Naive thymus-derived CD4-positive, alpha-beta T cell (primary cell): Measurements from ENCODE around the gene HLA-DRA. TPM values are rescaled to one million over a fixed set of nuclear protein-coding genes. Genes with fewer than 3 reads are reported as not detected.

Source experiments
- ATAC-seq: fragments of 150-1000 bp; cut with Tn5 transposase; 2 replicates; pipeline ENCODE4 v1.10.0; 2021; ENCODE audit warnings: mild to moderate bottlenecking, moderate library complexity
- CTCF ChIA-PET: fragments of 350-600 bp; sonication (Branson Sonifier 250); formaldehyde crosslinking; loops from one replicate; lab custom pipeline; 2021; ENCODE audit warnings: antibody characterized with exemption; lab: Charles Lee
- POLR2A ChIA-PET: fragments of 350-600 bp; sonication (Branson Sonifier 250); formaldehyde crosslinking; loops from one replicate; lab custom pipeline; 2021; ENCODE audit warnings: antibody characterized with exemption, inconsistent platforms; lab: Charles Lee
- DNase-seq, 9 donors: peaks; one replicate each; pipeline versions ENCODE4 v3.0.0 to v3.0.0-alpha.2; 2020 to 2022; ENCODE audit warnings: mixed read lengths in 1 of 9
- H3K27ac ChIP-seq: one replicate; pipeline ENCODE4 v1.7.0; 2013; ENCODE audit warnings: mild to moderate bottlenecking, low read depth, low read length, moderate library complexity
- H3K27me3 ChIP-seq, 2 donors: one replicate each; pipeline ENCODE4 v1.7.0; 2013; ENCODE audit warnings: low read length in 2 of 2, mild to moderate bottlenecking in 2 of 2, moderate library complexity in 2 of 2; ENCODE audit not compliant: control insufficient read depth in 2 of 2, insufficient read depth in 2 of 2
- H3K36me3 ChIP-seq, 3 experiments: 1 replicate in 2 of 3; 2 replicates in 1 of 3; pipeline ENCODE4 v1.7.0; 2013; ENCODE audit warnings: low read length in 3 of 3, mild to moderate bottlenecking in 3 of 3, moderate library complexity in 1 of 3; ENCODE audit not compliant: insufficient read depth in 3 of 3, control insufficient read depth in 2 of 3
- H3K4me1 ChIP-seq, 2 donors: one replicate each; pipeline ENCODE4 v1.7.0; 2013; ENCODE audit warnings: low read length in 2 of 2, mild to moderate bottlenecking in 2 of 2, moderate library complexity in 1 of 2; ENCODE audit not compliant: control insufficient read depth in 2 of 2, insufficient read depth in 2 of 2
- H3K4me3 ChIP-seq: 2 replicates; pipeline ENCODE4 v1.7.0; 2013; ENCODE audit warnings: mild to moderate bottlenecking, low read length
- H3K9me3 ChIP-seq, 3 experiments: 1 replicate in 2 of 3; 2 replicates in 1 of 3; pipeline ENCODE4 v1.7.0; 2013; ENCODE audit warnings: low read length in 3 of 3; ENCODE audit not compliant: control insufficient read depth in 2 of 3
- H3K27ac Mint-ChIP-seq, 9 donors: one replicate each; pipeline ENCODE4 v1.8.0; 2020 to 2022; ENCODE audit warnings: mixed read lengths in 9 of 9, mild to moderate bottlenecking in 8 of 9, moderate library complexity in 5 of 9, inconsistent platforms in 2 of 9
- H3K27me3 Mint-ChIP-seq, 5 donors: one replicate each; pipeline ENCODE4 v1.8.0; 2021 to 2022; ENCODE audit warnings: mixed read lengths in 5 of 5, mild to moderate bottlenecking in 1 of 5
- H3K36me3 Mint-ChIP-seq, 5 donors: one replicate each; pipeline ENCODE4 v1.8.0; 2020 to 2022; ENCODE audit warnings: mixed read lengths in 5 of 5, mild to moderate bottlenecking in 3 of 5, inconsistent platforms in 1 of 5
- H3K4me1 Mint-ChIP-seq, 7 donors: one replicate each; pipeline ENCODE4 v1.8.0; 2020 to 2022; ENCODE audit warnings: mixed read lengths in 7 of 7, mild to moderate bottlenecking in 3 of 7, inconsistent platforms in 1 of 7
- H3K4me3 Mint-ChIP-seq, 10 donors: one replicate each; pipeline ENCODE4 v1.8.0; 2020 to 2022; ENCODE audit warnings: mild to moderate bottlenecking in 10 of 10, mixed read lengths in 10 of 10, moderate library complexity in 6 of 10, inconsistent platforms in 2 of 10
- H3K9me3 Mint-ChIP-seq, 11 donors: one replicate each; pipeline ENCODE4 v1.8.0; 2020 to 2022; ENCODE audit warnings: mixed read lengths in 11 of 11, mild to moderate bottlenecking in 4 of 11, inconsistent platforms in 1 of 11, moderate library complexity in 1 of 11
- intact Hi-C, 2 donors: fragments of 100-400 bp; cut with micrococcal nuclease; formaldehyde crosslinking; loops; one replicate each; pipeline ENCODE4 v1.15.1; 2023
- polyA plus RNA-seq, 2 donors: library from polyadenylated mRNA; unstranded; fragments of 300-500 nt; fragmentation: Illumina TruSeq; gene quantifications; one replicate each; pipeline ENCODE4 v1.2.3, GENCODE V29; 2021
- total RNA-seq, 6 experiments: library from RNA in 5 of 6; stranded (reverse) in 5 of 6; gene quantifications; 1 replicate in 5 of 6; 2 replicates in 1 of 6; pipeline ENCODE4 v1.2.3 and lab custom pipeline; 2021 to 2026

HLA-DRA gene
- total and polyA plus RNA-seq, 7 experiments from 2014 or later = 7.8 to 679 (median 36.0) TPM

DNA sequence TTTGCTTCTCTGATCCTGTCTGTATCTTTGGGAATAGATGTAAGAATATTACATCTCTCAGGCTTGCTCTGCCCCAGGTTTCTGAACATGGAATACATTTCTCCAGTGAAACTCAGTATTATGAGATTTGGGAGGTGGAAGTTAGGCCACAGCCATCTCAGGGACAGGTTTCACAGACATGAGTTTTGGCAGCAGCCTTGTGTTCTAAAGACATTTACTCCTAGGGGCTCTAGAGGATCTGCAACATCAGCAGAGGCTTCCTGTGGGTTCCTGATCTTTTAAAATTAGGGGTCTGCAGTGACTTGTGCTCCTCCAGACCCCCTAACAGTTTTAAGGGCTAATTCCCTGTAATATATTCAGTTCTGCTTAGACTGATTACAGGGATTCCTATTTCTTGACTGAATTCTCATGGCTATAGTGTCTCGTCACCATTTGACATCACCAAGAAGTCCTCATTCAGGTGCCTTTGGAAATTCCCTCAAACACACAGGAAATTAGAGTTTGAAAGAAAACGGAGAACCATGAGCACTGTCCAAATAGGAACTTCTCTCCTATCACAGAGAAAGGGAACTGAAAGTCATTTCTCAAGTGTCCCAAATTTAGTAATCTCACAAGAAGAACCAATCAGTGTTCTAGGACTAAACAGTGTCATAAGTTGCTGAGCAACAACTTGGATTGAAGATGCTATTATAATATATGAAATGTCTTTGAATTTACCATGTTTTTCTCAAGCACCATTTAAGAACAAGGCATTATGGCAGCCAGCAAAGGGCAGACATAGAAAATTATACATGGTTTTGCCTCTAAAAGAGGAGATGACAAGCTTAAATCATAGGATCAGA is 2.5 kb upstream of the HLA-DRA start:
- H3K4me3 ChIP-seq = no peak overlapping the region
- no peak overlapping the region for H3K4me3 Mint-ChIP-seq
- H3K27ac Mint-ChIP-seq = no peak overlapping the region
- no peaks in the 10 kb centered on the region for H3K27me3 ChIP-seq
- peaks cover 9 to 41% (median 21%) of the 10 kb centered on the region in 5 donors for H3K27me3 Mint-ChIP-seq
- H3K27ac ChIP-seq = no peak overlapping the region
- H3K36me3 ChIP-seq = no peaks in the 10 kb centered on the region
- ChIA-PET CTCF (interaction anchor here (0.7 kb wide), 1 partner anchor 362 kb away, joined by 3 read pairs; no protein-coding TSS in a partner anchor), POLR2A (no interaction called here)
- H3K4me1 ChIP-seq = peaks cover 0 to 4% of the 10 kb centered on the region in 2 donors
- intact Hi-C loops = no loop called here
- peaks cover 0 to 3% (median 0%) of the 10 kb centered on the region in 5 donors for H3K36me3 Mint-ChIP-seq
- no peaks in the 10 kb centered on the region for H3K9me3 ChIP-seq
- peaks cover 6 to 22% (median 7%) of the 10 kb centered on the region in 7 donors for H3K4me1 Mint-ChIP-seq
- H3K9me3 Mint-ChIP-seq = peaks cover 0 to 2% (median 0%) of the 10 kb centered on the region in 11 donors
- peak; percentile 84 for ATAC-seq
- no peak for DNase-seq

- H3K4me1 Mint-ChIP-seq = peaks cover 6 to 23% (median 7%) of the 10 kb centered on the region in 7 donors
- peaks cover 0 to 5% (median 0%) of the 10 kb centered on the region in 5 donors for H3K36me3 Mint-ChIP-seq
- H3K4me3 Mint-ChIP-seq = peak overlapping the region in 2 of 10 donors; percentile 29 to 83
- Histone ChIP-seq H3K9me3 (no peaks in the 10 kb centered on the region), H3K4me3 (no peak overlapping the region), H3K27me3 (no peaks in the 10 kb centered on the region), H3K36me3 (no peaks in the 10 kb centered on the region), H3K4me1 (peaks cover 0 to 4% of the 10 kb centered on the region in 2 donors), H3K27ac (no peak overlapping the region)
- no peak for DNase-seq
- H3K27ac Mint-ChIP-seq = peak overlapping the region in 1 of 9 donors; percentile 84
- intact Hi-C loops = no loop called here
- H3K27me3 Mint-ChIP-seq = peaks cover 17 to 28% (median 24%) of the 10 kb centered on the region in 5 donors
- CTCF ChIA-PET = interaction anchor here (0.6 to 0.8 kb wide), 2 partner anchors 22 to 191 kb away, joined by 3 read pairs; no protein-coding TSS in a partner anchor
- no peak for ATAC-seq
- H3K9me3 Mint-ChIP-seq = peaks cover 0 to 3% (median 0%) of the 10 kb centered on the region in 11 donors
- POLR2A ChIA-PET = no interaction called here
Observed at GRCh38 chr6:32439139-32439538, 548 bp upstream of the HLA-DRA start.

DNA sequence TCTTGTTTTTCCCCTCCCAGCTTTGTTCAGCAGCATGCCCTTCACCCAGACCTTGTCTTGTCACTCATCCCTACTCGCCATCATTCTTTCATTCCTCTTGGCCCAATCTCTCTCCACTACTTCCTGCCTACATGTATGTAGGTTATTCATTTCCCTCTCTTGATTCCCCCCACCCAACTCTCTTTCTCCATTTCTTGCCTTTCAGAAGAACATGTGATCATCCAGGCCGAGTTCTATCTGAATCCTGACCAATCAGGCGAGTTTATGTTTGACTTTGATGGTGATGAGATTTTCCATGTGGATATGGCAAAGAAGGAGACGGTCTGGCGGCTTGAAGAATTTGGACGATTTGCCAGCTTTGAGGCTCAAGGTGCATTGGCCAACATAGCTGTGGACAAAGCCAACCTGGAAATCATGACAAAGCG is 2.6 kb downstream of the HLA-DRA start:
- Mint-ChIP-seq H3K4me1 (peaks cover 6 to 20% (median 7%) of the 10 kb centered on the region in 7 donors), H3K27ac (no peak overlapping the region), H3K36me3 (peaks cover 0 to 5% (median 0%) of the 10 kb centered on the region in 5 donors), H3K27me3 (peaks cover 17 to 42% (median 22%) of the 10 kb centered on the region in 5 donors), H3K9me3 (peaks cover 0 to 3% (median 0%) of the 10 kb centered on the region in 11 donors), H3K4me3 (no peak overlapping the region)
- DNase-seq (no peak), ATAC-seq (no peak)
- no peaks in the 10 kb centered on the region for H3K27me3 ChIP-seq
- H3K36me3 ChIP-seq = no peaks in the 10 kb centered on the region
- ChIA-PET POLR2A (interaction anchor here (0.6 kb wide), 1 partner anchor 135 kb away, joined by 7 read pairs; no protein-coding TSS in a partner anchor), CTCF (interaction anchor here (0.5 kb wide), 1 partner anchor 11 kb away, joined by 3 read pairs; no protein-coding TSS in a partner anchor)
- no peaks in the 10 kb centered on the region for H3K9me3 ChIP-seq
- H3K4me1 ChIP-seq = peaks cover 0 to 4% of the 10 kb centered on the region in 2 donors
- intact Hi-C loops = no loop called here
- H3K27ac ChIP-seq = no peak overlapping the region
- no peak overlapping the region for H3K4me3 ChIP-seq

GRCh38 chr6:32442977-32443552 is 3.4 kb downstream of the HLA-DRA start:
- H3K27ac ChIP-seq = no peak overlapping the region
- H3K4me3 ChIP-seq = no peak overlapping the region

DNA sequence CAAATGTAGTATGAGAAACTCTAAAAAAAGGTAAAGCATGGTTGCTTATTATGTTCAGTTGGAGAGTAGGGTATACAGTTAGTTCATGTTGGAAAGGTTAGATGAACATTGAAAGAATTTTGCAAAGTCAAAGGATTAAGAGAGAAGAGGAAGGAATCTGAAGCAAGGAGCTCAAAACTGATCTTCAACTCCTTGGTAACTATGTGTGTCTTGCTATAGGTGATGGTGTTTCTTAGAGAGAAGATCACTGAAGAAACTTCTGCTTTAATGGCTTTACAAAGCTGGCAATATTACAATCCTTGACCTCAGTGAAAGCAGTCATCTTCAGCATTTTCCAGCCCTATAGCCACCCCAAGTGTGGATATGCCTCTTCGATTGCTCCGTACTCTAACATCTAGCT is 4.7 kb downstream of the HLA-DRA start:
- intact Hi-C loops = no loop called here
- H3K4me1 ChIP-seq = peaks cover 0 to 4% of the 10 kb centered on the region in 2 donors
- Mint-ChIP-seq H3K4me3 (no peak overlapping the region), H3K4me1 (peaks cover 5 to 14% (median 6%) of the 10 kb centered on the region in 7 donors), H3K36me3 (peaks cover 0 to 3% (median 0%) of the 10 kb centered on the region in 5 donors), H3K9me3 (peaks cover 0 to 5% (median 0%) of the 10 kb centered on the region in 11 donors), H3K27me3 (peaks cover 12 to 40% (median 25%) of the 10 kb centered on the region in 5 donors), H3K27ac (no peak overlapping the region)
- ChIA-PET CTCF (no interaction called here), POLR2A (no interaction called here)
- H3K36me3 ChIP-seq = no peaks in the 10 kb centered on the region
- ATAC-seq (no peak), DNase-seq (no peak)
- H3K27me3 ChIP-seq = no peaks in the 10 kb centered on the region
- no peaks in the 10 kb centered on the region for H3K9me3 ChIP-seq
- no peak overlapping the region for H3K4me3 ChIP-seq
- H3K27ac ChIP-seq = no peak overlapping the region

More at GRCh38 chr6:32442977-32443552, 3.4 kb downstream of the HLA-DRA start:
- peaks cover 0 to 4% of the 10 kb centered on the region in 2 donors for H3K4me1 ChIP-seq
- CTCF ChIA-PET = no interaction called here
- H3K36me3 ChIP-seq = no peaks in the 10 kb centered on the region
- no peaks in the 10 kb centered on the region for H3K27me3 ChIP-seq
- Mint-ChIP-seq H3K27me3 (peaks cover 17 to 45% (median 24%) of the 10 kb centered on the region in 5 donors), H3K36me3 (peaks cover 0 to 5% (median 0%) of the 10 kb centered on the region in 5 donors), H3K27ac (no peak overlapping the region), H3K4me3 (no peak overlapping the region), H3K9me3 (peaks cover 0 to 3% (median 0%) of the 10 kb centered on the region in 11 donors), H3K4me1 (peaks cover 6 to 19% (median 7%) of the 10 kb centered on the region in 7 donors)
- no peaks in the 10 kb centered on the region for H3K9me3 ChIP-seq
- ATAC-seq (no peak), DNase-seq (no peak)
- intact Hi-C loops = no loop called here
- POLR2A ChIA-PET = no interaction called here

GRCh38 chr6:32445321-32445854 is 5.7 kb downstream of the HLA-DRA start:
- peaks cover 0 to 2% (median 0%) of the 10 kb centered on the region in 5 donors for H3K36me3 Mint-ChIP-seq
- peaks cover 12 to 37% (median 25%) of the 10 kb centered on the region in 5 donors for H3K27me3 Mint-ChIP-seq
- Histone ChIP-seq H3K27me3 (no peaks in the 10 kb centered on the region), H3K4me3 (no peak overlapping the region), H3K4me1 (no peaks in the 10 kb centered on the region), H3K36me3 (no peaks in the 10 kb centered on the region), H3K27ac (no peak overlapping the region), H3K9me3 (no peaks in the 10 kb centered on the region)
- H3K27ac Mint-ChIP-seq = no peak overlapping the region
- H3K4me1 Mint-ChIP-seq = peaks cover 0 to 6% (median 0%) of the 10 kb centered on the region in 7 donors
- ATAC-seq (no peak), DNase-seq (no peak)
- peaks cover 0 to 4% (median 0%) of the 10 kb centered on the region in 11 donors for H3K9me3 Mint-ChIP-seq
- H3K4me3 Mint-ChIP-seq = no peak overlapping the region
- ChIA-PET CTCF (no interaction called here), POLR2A (no interaction called here)
- intact Hi-C loops = no loop called here
